ENCODE measurements around the gene ZNF839.
"Not testable (repeated sequence)": the region's sequence is repeated elsewhere in the genome, so short reads cannot be mapped to it uniquely, and the experiment has no call there.

Gene ZNF839

GRCh38 chr14:102342238-102342637, 22.7 kb downstream of the ZNF839 start:
- no peak for DNase-seq (ENCODE audit: low spot score)

GRCh38 chr14:102344084-102344483, 24.5 kb downstream of the ZNF839 start:
- no peak for DNase-seq (ENCODE audit: low spot score)

DNA sequence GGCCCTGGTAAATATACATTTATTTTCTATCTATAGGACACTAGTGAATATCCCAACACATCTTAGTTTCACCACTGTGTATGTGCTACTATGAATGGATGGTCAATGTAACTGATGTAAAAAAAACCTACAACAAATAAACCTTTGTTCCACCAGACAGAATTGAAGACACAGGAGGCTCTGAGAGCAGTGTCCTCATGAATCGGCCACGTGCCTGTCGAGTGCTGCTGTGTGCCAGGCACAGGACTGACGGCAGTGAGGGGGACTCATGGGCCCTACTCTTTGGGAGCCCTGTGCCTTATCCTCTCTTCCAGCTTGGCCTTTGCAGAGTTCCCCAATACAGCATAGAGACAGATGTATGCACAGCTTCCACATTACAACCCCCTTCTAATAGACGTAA, 24.9 kb downstream of the ZNF839 start:
- DNase-seq (ENCODE audit: low spot score): no peak

- DNase-seq (ENCODE audit: low spot score): no peak
These were observed 25.7 kb downstream of the ZNF839 start for GRCh38 chr14:102345232-102345631.

- no peak for DNase-seq (ENCODE audit: low spot score)
These were observed 27.1 kb downstream of the ZNF839 start for GRCh38 chr14:102346645-102347044.

GRCh38 chr14:102348376-102348775, 28.8 kb downstream of the ZNF839 start:
- DNase-seq (ENCODE audit: low spot score): no peak

- DNase-seq (ENCODE audit: low spot score): no peak
These were observed 31.5 kb downstream of the ZNF839 start for GRCh38 chr14:102351023-102351422.

GRCh38 chr14:102351593-102351992, 32.0 kb downstream of the ZNF839 start:
- DNase-seq (ENCODE audit: low spot score): not testable (repeated sequence)

DNA sequence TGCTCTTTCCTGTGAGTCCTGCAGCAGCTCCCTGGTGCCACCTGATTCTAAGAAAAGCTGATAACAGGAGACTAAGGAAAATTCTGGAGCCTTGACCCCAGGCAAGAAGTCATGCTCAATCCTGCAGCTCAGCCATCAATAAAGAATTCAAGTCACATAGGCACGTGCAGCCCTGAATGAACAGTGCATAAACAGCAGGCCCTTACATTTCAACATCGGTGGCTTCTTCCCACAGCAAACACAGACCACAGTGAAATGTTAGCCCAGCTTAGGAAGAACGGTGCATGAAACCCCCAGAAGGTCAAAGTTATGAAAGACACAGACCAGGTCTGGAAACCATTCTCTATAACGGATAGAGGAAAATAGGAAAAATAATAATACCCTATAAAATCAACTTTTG, 32.7 kb downstream of the ZNF839 start:
- DNase-seq (ENCODE audit: low spot score): no peak

- DNase-seq (ENCODE audit: low spot score): no peak
These were observed 33.6 kb downstream of the ZNF839 start for GRCh38 chr14:102353126-102353619.

GRCh38 chr14:102356280-102356679, 36.7 kb downstream of the ZNF839 start:
- DNase-seq (ENCODE audit: low spot score): no peak

GRCh38 chr14:102359341-102359740, 39.8 kb downstream of the ZNF839 start:
- no peak for DNase-seq (ENCODE audit: low spot score)

GRCh38 chr14:102360388-102360787, 40.8 kb downstream of the ZNF839 start:
- DNase-seq (ENCODE audit: low spot score): no peak

DNA sequence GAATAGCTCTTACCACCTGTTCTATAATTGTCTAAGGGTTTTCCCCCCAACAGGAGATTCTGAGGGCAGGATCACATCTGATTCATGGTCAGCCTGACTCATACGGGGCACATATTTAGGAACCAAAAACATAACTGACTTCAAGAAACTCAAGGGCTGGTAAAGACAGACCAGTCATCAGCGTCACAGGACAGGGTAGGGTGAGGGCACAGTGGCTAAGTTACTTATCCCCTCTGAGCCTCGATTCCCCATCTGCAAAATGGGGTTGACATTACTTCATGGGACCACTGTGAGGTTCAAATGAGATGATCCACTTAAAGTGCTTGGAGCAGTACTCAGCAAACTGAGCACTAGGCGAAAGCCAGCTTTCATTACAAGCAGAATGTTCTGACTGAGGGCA, 42.5 kb downstream of the ZNF839 start:
- no peak for DNase-seq (ENCODE audit: low spot score)

DNA sequence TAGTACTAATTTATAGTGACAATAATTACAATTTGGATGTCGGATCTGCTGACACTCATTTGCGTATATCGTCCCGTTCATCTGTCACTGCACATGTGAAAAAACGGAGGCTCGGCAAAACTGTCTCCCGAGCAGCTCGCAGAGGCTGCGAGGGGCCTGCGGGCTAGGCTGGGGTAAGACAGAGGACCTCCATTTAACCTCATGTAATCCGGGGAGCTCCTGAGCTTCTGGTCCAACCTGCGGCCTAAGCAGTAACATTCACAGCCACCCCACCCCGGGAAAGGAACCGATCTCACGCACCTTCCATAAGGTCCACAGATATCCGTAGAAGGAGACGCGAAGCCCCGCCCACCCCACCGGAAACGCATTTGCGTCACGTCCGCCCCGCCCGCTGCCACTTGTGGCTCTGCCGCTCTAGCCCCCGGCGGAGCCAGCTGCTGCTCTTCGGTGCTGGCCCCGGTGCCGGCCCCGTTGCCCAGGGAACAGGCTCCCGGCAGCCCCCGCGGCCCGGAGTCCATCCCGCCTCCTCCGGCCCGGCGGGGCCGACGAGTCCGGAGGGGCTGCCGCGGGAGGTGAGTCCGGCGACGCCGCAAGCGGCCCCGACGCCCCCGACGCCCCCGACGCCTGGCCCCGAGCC, 43.1 kb downstream of the ZNF839 start, which contains the start of the genes CINP and TECPR2:
CINP (minus strand) TSS at position 346 of the 637 bp plus-strand sequence; CDS start at position 307, 39 bp downstream.
TECPR2 (plus strand) TSS at position 397 of the 637 bp plus-strand sequence. CDS start 13,781 bp downstream, outside the sequence.
- DNase-seq (ENCODE audit: low spot score): peak; percentile 89

DNA sequence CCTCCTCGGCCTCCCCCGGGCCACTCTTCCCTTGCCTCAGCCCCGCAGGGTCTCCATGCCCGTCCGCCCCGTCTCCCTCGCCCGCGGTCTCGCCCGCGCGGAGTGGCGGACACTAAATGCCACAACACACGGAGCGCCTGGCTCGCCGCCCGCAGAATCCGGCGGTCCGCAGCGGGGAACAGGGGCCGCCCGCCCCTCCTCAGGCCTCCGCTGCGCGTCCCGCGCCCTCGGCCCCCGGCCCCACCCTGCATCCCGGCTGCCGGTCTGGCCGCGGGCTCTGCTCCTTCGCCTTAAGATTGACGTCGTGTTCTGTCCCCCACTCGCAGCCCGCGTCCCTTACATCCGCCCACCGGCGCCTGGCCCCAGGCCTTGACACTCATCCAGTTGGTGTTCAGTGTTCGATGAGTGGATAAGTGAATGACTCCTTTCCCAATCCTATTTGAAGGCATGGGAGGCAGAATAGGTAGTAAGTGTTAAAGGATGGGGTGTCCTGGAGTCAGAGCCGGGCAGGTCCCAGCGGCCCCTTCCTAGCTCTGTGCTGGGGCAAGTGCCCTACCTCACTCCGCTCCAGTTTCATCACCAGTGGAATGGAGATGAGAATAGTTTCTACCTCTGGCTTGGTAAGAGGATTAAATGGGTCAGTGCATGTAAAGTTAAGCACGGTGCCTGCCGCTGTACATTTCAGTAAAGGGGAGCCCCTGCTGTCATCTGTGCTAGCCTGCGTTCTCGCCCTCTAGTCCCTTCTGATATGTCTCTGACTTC, 43.8 kb downstream of the ZNF839 start:
- no peak for DNase-seq (ENCODE audit: low spot score)

DNA sequence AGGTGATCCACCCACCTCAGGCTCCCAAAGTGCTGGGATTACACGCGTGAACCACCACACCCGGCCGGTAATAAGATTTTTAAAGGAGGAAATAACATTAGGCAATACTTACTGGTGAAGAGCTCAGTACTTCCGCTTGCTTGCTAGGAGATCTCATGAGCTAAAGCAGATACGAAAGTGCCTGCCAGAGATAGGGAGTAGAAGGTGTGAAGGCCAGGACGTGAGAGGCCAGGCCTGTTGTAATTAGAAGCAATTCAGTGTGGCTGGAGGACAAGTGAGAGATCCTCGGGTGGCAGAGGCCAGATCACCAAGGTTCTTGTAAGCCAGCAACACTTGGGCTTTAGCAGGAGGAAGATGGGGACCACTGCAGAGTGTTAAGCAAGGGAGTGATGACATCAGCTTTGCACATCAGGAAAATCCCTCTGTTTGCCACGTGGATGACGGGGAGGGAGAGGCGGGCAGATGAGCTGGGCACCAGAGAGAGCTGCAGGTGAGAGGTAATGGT, 50.8 kb downstream of the ZNF839 start:
- no peak for DNase-seq (ENCODE audit: low spot score)

DNA sequence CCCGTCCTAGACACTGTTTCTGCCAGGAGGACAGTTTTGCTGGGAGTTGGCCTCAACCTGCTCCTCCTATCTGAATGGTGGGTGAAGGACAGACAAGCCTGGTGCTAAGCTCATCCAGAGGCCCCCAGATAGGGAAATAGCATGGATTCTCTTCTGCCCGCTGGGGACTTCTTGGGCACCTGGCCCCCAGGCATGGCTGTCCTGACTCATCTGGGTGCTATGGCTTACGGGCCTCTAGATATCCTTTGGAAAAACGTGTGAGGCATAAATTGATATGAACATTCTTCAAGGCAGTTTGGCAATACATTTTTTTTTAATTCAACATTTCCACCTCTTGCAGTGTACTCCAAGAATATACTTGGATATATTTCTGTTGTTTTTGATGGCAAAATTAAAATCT, 51.8 kb downstream of the ZNF839 start:
- DNase-seq (ENCODE audit: low spot score): no peak

DNA sequence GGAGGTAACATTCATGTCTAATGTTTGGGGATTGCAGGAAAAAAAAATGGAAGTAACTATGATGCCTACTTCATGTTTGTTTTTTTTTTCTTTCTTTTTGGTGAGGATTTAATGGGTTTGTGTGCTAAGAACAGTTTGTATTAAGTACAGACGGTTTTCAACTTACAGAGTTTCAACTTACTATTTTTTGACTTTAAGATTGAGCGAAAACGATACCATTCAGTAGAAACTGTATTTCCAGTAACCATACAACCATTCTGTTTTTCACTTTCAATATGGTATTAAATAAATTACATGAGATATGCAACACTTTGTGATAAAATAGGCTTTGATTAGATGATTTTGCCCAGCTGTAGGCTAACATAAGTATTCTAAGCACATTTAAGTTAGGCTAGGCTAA, 53.6 kb downstream of the ZNF839 start:
- no peak for DNase-seq (ENCODE audit: low spot score)

GRCh38 chr14:102374264-102374663, 54.7 kb downstream of the ZNF839 start:
- DNase-seq (ENCODE audit: low spot score): no peak

- no peak for DNase-seq (ENCODE audit: low spot score)
These were observed 55.6 kb downstream of the ZNF839 start for GRCh38 chr14:102375119-102375518.

- DNase-seq (ENCODE audit: low spot score): no peak
These were observed 58.1 kb downstream of the ZNF839 start for GRCh38 chr14:102377696-102378095.

- DNase-seq (ENCODE audit: low spot score): no peak
These were observed 59.3 kb downstream of the ZNF839 start for GRCh38 chr14:102378830-102379229.

Measured in HuH-7.5 (cell line).